Stimulated activated CD4-positive, alpha-beta T cell treated with anti-CD3 and anti-CD28 coated beads, Interleukin-2, amount 100 ng/mL, for 24 hours (primary cell): ENCODE data around the gene B3GNT7.
"Not testable (repeated sequence)": the region's sequence is repeated elsewhere in the genome, so short reads cannot be mapped to it uniquely, and the experiment has no call there.

Source experiments
- DNase-seq, 2 donors: peaks; one replicate each; pipeline ENCODE4 v3.0.0-alpha.2; 2020

Gene B3GNT7, protein sequence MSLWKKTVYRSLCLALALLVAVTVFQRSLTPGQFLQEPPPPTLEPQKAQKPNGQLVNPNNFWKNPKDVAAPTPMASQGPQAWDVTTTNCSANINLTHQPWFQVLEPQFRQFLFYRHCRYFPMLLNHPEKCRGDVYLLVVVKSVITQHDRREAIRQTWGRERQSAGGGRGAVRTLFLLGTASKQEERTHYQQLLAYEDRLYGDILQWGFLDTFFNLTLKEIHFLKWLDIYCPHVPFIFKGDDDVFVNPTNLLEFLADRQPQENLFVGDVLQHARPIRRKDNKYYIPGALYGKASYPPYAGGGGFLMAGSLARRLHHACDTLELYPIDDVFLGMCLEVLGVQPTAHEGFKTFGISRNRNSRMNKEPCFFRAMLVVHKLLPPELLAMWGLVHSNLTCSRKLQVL

GRCh38 chr2:231395188-231396057 is at the start of gene B3GNT7:
Gene B3GNT7 (plus strand): TSS chr2:231395710. CDS start chr2:231395804, 94 bp downstream.
- DNase-seq, result no peak

DNA sequence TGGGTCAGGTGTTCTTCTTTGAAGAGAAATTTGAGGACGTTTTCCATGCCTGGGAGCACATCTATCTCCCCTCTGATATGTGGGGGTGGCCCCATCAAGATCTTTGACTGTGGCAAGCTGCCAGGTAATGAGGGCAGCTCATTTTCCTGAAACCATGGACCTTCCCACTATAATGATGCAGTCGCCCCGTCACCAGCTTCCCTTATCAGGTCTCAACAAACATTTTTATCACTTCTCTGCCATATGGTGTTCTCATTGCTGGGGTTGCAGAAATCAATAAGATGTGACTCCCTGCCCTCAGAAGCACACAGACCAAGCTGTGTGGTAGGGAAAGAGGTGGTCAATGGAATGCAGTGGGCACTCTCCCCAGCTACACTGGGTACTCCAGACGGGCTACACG is 48.4 kb upstream of the B3GNT7 start:
- DNase-seq, result no peak

- no peak for DNase-seq
These were observed 47.9 kb upstream of the B3GNT7 start for GRCh38 chr2:231347638-231348037.

- no peak for DNase-seq
These were observed 47.3 kb upstream of the B3GNT7 start for GRCh38 chr2:231348173-231348572.

- no peak for DNase-seq
These were observed 46.7 kb upstream of the B3GNT7 start for GRCh38 chr2:231348704-231349373.

- not testable (repeated sequence) for DNase-seq
These were observed 46.2 kb upstream of the B3GNT7 start for GRCh38 chr2:231349374-231349735.

- DNase-seq, result no peak
These were observed 43.9 kb upstream of the B3GNT7 start for GRCh38 chr2:231351648-231352047.

- DNase-seq, result no peak
These were observed 42.0 kb upstream of the B3GNT7 start for GRCh38 chr2:231353469-231353868.

DNA sequence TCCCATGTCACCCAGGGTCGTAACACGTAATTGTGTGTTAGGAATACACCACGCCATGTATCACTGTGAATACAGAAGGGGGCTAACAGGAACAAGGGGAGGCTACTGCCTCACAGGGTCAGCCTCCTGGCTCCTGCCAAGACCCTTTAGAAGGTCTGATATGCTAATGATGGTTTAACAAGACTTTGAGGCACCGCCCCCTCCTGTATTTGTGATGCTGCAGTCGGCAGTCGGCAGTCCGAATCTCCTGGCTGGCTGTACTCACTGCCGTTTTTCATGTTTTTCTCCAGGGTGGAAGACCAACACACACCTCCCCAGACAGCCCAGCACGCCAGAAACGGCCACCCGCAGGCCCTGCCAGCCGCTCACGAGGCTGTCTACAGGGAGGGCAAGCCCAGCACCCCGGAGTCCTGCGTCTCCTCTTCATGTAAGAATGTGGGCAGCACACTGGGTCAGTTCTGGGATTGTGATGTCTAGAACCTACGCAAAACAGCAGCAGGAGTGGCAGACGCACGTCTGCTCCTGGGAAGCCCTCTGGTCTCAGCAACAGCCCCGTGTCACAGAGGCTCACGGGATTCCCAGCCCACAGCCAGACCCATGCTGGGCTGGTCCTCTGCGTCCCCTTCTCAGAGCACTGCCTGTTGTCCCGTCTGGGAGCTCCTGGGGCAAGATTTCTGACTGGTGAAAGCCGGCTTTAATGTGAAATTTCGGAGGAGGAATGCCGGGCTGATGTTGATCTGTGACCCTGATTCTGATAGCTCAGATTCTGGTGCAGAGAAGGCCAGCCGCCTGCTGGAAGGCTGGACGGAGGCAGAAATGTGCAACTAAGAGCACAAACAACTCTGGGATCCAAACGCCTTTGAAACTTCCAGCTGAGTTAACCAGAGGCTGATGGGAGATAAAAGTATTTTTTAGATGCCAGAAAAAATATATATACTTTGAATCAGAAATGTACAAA is 39.7 kb upstream of the B3GNT7 start:
- DNase-seq, result no peak

DNA sequence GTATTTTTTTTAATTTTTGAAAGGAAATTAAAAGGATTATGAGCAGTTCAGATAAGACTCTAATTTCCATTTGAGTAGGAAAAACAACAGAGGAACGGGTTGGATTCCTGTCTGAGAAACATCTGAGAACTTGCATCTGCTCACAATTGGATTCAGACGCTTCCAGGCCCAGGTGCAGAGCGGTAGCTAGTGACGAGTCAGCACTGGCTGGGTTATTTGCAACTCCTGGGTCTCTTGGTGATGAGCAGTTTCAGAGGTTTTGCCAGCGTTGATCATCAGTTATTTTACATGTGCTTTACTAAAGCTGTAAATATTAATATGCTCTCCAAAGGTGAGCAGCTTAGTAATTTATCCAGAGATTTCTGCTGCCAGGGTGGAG is 39.1 kb upstream of the B3GNT7 start:
- DNase-seq, result no peak

- no peak for DNase-seq
These were observed 38.5 kb upstream of the B3GNT7 start for GRCh38 chr2:231357048-231357447.

DNA sequence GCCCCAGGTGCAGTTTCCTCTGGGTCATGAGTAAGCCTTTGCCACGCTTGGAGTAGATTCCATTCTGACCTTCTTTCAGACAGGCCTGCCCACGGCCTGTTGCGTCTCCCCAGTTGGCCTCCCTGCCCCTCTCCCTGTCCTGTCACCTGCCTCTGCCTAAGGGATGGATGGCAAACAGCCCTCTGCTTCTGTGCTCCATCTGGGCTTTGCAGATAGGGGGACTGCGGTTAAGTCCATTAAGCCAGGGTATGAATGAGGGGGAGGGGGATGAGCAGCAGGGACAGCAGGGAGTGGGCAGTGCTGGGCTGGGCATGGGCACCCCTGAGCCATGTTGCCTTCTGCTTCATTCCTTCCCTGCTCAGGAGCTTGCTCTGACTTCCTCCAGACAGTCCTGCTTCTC is 37.6 kb upstream of the B3GNT7 start:
- no peak for DNase-seq

DNA sequence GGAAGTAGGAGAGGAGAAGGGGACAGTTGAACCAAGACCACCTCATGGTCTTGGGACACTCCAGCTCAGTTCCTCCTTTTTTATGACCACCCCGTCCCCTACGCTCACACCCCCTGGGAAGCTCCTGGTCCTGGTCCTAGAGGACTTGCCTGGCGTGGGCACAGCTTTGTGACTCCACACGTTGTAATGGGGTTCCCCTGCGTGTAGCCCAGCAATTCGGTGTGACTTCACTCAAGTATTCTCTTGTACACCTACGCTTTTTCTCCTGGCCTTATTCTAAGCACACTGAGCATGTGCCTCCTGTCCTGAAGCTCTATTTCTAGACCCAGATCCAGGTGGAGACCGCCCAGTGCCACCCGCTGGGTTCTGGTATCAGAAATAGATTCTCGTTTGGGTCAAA is 36.1 kb upstream of the B3GNT7 start:
- no peak for DNase-seq

DNA sequence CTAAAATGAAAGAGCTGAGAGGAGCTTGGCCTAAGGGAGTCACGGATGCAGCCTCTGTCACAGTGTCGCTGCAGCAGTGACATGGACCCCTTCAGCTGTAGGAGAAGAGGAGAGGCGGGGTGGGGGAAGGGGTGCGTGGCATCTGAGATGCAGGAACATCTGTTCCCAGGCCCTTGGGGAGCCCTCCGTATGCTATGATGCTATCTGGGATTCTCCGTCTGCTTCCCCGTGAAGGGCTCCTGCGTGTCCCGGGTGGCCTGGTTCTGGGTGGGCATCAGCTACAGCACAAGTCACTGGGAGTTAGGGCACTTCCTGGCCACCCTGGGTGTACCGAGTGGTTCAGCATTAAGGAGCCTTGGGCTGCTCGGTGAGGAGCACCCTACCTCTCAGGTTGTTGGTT is 35.6 kb upstream of the B3GNT7 start:
- no peak for DNase-seq

- no peak for DNase-seq
These were observed 35.1 kb upstream of the B3GNT7 start for GRCh38 chr2:231360401-231360800.

DNA sequence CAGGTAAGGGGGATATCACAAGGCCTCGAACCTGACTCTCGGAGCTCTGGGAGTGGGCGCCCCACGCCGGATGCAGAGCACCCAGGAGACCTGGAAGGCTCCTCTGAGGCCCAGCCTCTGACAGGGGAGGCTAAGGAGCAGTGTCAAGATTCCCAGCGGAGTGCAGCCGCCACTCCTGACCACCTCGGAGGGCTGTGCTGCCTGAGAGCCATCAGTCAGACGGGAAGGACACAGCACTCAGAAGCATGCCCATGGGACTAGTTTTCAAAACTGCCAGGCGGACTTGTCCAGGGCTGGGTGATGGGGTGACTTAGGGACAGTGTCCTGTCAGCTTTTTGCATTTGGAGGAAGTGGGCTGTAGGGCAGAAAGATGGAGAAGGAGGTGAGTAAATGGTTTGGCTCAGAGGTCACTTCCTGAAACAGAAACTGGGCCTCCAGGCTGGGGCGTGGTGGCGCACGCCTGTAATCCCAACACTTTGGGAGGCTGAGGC is 34.6 kb upstream of the B3GNT7 start:
- no peak for DNase-seq

DNA sequence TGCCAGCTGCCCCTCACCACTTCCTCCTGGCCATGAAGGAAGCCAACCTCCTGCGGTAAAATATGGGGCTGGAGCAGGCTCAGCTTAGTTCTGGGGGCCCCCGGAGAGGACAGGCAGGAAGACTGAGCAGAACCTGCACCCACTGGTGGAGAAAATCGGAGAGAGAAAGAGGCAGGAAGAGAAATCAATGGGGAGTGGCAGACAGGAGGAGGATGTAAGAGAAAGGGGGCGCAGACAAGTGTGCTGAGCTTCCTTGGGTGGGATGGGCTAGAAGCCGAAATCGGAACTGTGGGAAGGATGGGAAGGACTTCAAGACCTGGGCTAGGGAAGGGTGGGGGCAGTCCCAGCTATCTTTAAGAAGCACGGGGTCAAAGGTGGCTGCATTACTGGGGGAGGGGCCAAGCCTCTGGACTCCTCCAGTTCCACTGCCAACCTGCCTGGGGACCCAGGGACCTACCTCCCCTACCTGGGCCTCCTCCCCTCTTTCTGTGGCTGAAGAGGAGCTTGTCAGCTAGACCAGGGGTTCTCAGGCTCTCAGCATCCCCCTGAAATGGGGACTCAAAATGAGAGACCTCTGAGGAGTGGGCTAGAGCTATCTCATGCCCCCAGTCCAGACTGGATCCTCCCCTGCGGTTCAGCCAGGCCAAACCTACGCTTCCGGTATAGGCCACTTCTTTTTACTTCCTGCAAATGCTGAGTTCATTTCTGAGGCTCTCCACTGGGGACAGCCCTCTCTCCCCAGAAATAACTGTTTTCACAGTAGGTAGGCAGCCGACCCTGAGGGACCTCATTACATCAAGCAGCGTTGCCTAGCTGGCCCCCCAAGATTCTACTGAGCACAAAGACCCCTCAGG is 33.6 kb upstream of the B3GNT7 start:
- no peak for DNase-seq

- DNase-seq, result no peak
These were observed 32.8 kb upstream of the B3GNT7 start for GRCh38 chr2:231362555-231363184.

GRCh38 chr2:231364061-231364460 is 31.4 kb upstream of the B3GNT7 start:
- no peak for DNase-seq

DNA sequence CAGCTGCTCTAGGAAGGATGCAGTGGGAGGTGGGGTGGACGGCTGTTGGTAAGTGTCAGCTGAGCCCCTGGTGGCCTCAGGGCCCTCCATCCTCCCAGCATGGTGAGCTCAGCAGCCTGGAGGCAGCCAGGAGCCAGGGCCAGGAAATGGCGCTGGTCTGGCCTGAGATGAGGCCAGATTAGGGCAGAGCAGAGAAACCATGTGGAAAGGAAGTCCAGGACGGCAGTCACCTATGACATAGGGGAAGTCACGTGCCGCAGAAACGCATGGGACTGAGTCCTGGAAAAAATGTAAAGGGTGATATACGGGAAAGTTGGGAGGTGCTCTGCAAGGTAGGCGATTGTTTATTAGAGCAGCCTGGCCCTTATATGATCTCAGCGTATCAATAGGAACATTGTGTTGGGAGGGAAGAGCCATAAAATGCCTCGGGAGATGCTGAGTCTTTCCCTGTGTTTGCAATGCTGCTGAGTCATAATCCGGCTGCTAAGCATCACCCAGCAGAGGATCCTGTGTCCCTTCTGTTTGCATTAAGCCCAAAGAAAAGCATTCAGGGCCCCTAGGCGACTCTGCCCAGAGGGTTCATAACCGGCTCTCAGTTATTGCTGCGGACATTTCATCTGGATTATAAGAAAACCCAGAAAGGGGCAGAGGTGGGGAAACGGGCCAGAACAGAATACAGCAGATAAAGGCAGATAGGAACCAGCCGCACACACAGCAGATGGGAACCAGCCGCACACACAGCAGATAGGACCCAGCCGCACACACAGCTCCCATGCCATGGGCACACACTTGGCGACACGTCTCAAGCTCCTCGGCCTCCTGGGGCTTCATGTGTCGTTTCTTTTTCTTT is 30.3 kb upstream of the B3GNT7 start:
- no peak for DNase-seq
